ENCODE data around the gene BMPR1A. TPM values are rescaled to one million over a fixed set of nuclear protein-coding genes. Genes with fewer than 3 reads are reported as not detected.

BMPR1A gene
- total and polyA plus RNA-seq, 8 donors, result 5.8 to 104 (median 19.9) TPM

DNA sequence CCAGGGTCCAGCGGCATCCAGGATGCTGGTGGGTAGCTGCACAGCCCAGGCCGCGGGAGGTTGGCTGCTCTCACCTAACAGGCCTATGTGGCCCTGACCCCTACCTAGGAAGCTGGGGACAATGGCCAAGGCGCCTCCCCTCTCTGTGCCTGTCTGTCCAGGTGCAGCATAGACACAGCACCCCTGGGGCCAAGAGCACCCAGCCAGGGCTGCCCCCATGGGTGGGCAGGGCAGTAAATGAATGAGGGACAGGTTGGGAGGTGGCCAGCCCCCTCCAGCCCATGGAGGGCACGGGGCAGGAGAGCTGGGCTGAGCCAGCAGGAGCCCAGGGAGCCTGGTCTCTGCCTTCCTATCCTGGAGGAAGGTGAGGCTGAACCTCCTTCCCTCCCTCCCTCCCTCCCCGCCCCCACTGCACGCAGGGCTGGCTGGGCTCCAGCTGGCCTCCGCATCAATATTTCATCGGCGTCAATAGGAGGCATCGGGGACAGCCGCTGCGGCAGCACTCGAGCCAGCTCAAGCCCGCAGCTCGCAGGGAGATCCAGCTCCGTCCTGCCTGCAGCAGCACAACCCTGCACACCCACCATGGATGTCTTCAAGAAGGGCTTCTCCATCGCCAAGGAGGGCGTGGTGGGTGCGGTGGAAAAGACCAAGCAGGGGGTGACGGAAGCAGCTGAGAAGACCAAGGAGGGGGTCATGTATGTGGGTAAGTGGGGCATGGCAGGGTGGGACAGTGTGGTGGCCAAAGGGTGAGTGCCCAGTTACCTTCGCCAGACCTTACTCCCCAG is 201.9 kb downstream of the BMPR1A start, which contains the start of gene SNCG:
TSS of gene SNCG (plus strand) at position 484 of the 785 bp plus-strand sequence. CDS start at position 583, 99 bp downstream.
- Histone ChIP-seq H3K36me3 (no peaks in the 10 kb centered on the region), H3K4me1 (peaks cover 22 to 61% (median 45%) of the 10 kb centered on the region in 4 donors), H3K4me3 (peak within 1 kb of the TSS; percentile 14 to 39 (median 30)), H3K27me3 (no peaks in the 10 kb centered on the region), H3K9me3 (no peaks in the 10 kb centered on the region), H3K27ac (peak within 1 kb of the TSS; percentile 38 to 82 (median 74))
- intact Hi-C loops (cut with DNase I; ENCODE audit: low total_unique reads), result no loop called here
- 23 to 46% (median 31%) methylated on average over 12 to 22 of the region's 22 CpGs for WGBS, 5 donors
- TF ChIP-seq POLR2AphosphoS5 (IDR thresholded peaks at IDR 0.05) (no peak), POLR2A (IDR thresholded peaks at IDR 0.05) (no peak), EP300 (IDR thresholded peaks at IDR 0.05) (no peak)
- TF ChIP-seq, protein P1, sequence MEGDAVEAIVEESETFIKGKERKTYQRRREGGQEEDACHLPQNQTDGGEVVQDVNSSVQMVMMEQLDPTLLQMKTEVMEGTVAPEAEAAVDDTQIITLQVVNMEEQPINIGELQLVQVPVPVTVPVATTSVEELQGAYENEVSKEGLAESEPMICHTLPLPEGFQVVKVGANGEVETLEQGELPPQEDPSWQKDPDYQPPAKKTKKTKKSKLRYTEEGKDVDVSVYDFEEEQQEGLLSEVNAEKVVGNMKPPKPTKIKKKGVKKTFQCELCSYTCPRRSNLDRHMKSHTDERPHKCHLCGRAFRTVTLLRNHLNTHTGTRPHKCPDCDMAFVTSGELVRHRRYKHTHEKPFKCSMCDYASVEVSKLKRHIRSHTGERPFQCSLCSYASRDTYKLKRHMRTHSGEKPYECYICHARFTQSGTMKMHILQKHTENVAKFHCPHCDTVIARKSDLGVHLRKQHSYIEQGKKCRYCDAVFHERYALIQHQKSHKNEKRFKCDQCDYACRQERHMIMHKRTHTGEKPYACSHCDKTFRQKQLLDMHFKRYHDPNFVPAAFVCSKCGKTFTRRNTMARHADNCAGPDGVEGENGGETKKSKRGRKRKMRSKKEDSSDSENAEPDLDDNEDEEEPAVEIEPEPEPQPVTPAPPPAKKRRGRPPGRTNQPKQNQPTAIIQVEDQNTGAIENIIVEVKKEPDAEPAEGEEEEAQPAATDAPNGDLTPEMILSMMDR (IDR thresholded peaks at IDR 0.05), result no peak
- DNase-seq, result peak; percentile 51 to 78

DNA sequence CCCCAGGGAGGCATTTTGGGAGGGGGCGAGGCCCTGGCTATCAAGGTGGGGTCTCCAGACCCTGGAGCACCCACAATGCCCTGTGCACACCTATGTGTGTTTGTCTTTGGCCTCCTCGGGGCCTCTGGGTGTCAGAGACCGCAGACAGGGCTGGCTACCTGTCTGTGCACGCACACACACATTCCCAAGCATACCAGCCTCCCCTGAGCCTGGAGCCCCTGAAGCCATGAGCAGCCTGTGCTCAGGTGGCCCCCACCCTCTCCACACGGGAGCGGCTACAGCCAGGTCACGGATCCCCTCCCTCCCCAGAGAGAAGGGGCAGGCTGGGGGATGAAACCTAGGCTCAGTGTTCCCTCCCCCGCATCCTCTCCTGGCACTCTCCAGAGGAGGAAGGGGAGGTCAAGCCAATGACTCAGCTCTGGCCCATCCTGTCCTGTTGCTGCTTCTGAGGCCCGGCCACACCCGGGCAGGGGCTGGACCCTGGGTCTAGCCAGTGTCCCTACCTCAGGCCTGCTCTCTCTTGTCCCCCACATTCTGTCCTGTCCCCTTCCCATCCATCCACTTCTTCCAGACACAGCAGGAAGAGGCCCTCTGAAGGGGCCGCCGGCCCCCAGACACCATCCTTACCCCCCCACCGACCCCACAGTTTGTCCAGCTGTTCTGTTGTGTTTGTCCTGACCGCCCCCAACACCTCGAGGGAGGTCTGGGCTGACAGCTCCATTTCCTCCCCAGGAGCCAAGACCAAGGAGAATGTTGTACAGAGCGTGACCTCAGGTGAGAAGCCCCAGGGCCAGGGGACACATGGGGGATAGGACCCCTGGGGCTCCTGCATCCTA is 202.7 kb downstream of the BMPR1A start:
- Histone ChIP-seq H3K27ac (peak overlapping the region; percentile 38 to 82 (median 74)), H3K4me1 (peaks cover 16 to 52% (median 41%) of the 10 kb centered on the region in 4 donors), H3K9me3 (no peaks in the 10 kb centered on the region), H3K27me3 (no peaks in the 10 kb centered on the region), H3K36me3 (no peaks in the 10 kb centered on the region), H3K4me3 (peak overlapping the region; percentile 14 to 26 (median 24))
- 40 to 54% (median 51%) methylated on average over 10 to 16 of the region's 16 CpGs for WGBS, 5 donors
- peak in 1 of 2 donors; percentile 75 for DNase-seq
- intact Hi-C loops (cut with DNase I; ENCODE audit: low total_unique reads), result no loop called here
- peak in 1 of 3 donors; percentile 26 for TF ChIP-seq POLR2AphosphoS5 (IDR thresholded peaks at IDR 0.05)
- TF ChIP-seq, protein P1 (IDR thresholded peaks at IDR 0.05), result no peak

DNA sequence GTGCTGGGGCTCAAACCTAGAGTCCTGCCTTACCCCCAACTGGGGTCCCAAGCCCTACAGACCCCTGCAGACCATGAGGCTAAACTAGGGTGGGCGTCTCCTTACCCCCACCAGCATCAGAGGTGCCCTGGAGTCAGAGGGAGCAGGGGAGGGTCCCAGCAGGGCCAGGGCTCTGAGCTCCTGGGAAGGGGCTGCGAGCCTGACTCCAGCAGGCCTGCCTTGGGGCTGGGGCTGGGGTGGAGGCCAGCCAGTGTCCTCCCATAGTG is 203.3 kb downstream of the BMPR1A start:
- no peaks in the 10 kb centered on the region for H3K36me3 ChIP-seq
- peak overlapping the region; percentile 38 to 82 (median 74) for H3K27ac ChIP-seq
- DNase-seq, result no peak
- no peaks in the 10 kb centered on the region for H3K27me3 ChIP-seq
- no peaks in the 10 kb centered on the region for H3K9me3 ChIP-seq
- no peak for TF ChIP-seq POLR2AphosphoS5 (IDR thresholded peaks at IDR 0.05)
- TF ChIP-seq, protein P1 (IDR thresholded peaks at IDR 0.05), result no peak
- no peak for TF ChIP-seq EP300 (IDR thresholded peaks at IDR 0.05)
- TF ChIP-seq POLR2A (IDR thresholded peaks at IDR 0.05), result no peak
- H3K4me3 ChIP-seq, result peak overlapping the region in 2 of 4 donors; percentile 3 to 7
- intact Hi-C loops (cut with DNase I; ENCODE audit: low total_unique reads), result no loop called here
- H3K4me1 ChIP-seq, result peaks cover 11 to 47% (median 38%) of the 10 kb centered on the region in 4 donors
- 82 to 100% (median 85%) methylated on average over 1 to 2 of the region's 2 CpGs for WGBS, 5 donors

DNA sequence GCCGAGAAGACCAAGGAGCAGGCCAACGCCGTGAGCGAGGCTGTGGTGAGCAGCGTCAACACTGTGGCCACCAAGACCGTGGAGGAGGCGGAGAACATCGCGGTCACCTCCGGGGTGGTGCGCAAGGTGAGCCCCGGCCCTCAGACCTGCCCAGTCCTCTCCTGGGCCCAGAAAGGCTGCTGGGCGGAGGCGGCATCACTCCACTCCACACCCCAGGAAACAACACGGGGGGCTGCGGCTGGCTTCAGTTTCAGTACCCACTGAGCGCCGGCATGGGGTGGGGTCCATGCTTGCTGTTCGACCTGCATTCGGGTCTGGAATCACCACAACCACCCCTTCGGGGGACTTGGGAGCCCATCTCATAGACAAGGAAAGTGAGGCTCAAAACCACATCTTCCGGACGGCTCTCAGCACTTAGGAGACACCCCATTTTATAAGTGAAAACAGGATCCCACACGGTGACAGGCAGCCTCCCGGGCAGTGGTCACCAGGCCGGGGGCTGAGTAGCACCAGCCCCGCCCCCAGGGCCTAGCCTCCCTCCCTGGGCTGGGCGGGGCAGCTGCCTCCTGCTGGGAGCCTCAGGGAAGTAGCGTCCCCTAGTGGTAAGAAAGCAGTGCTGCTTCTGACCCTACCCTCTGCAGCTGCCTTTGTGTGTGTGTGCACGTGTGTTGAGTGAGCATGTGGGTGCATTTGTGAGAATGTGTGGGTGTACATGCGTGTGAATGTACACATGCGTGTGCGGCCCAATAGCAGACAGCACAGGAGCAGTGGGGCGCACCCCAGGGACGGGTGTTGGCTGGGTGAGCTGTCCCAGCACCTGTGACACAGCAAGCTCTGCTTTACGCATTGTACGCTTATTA is 203.8 kb downstream of the BMPR1A start:
- Histone ChIP-seq H3K27me3 (no peaks in the 10 kb centered on the region), H3K4me3 (peak overlapping the region in 2 of 4 donors; percentile 7 to 12), H3K36me3 (no peaks in the 10 kb centered on the region), H3K27ac (peak overlapping the region; percentile 38 to 82 (median 74)), H3K4me1 (peaks cover 9 to 41% (median 35%) of the 10 kb centered on the region in 4 donors), H3K9me3 (no peaks in the 10 kb centered on the region)
- peak in 1 of 2 donors; percentile 79 for DNase-seq
- WGBS, 5 donors, result 70 to 85% (median 72%) methylated on average over 25 to 37 of the region's 37 CpGs
- intact Hi-C loops (cut with DNase I; ENCODE audit: low total_unique reads), result no loop called here
- TF ChIP-seq, protein P1 (IDR thresholded peaks at IDR 0.05), result peak in 5 of 7 experiments; percentile 63 to 88 (median 80)
- TF ChIP-seq EP300 (IDR thresholded peaks at IDR 0.05), result no peak
- TF ChIP-seq POLR2AphosphoS5 (IDR thresholded peaks at IDR 0.05), result peak in 1 of 3 donors; percentile 33
